ENCODE data around the gene ITPR1.

ITPR1 gene

DNA sequence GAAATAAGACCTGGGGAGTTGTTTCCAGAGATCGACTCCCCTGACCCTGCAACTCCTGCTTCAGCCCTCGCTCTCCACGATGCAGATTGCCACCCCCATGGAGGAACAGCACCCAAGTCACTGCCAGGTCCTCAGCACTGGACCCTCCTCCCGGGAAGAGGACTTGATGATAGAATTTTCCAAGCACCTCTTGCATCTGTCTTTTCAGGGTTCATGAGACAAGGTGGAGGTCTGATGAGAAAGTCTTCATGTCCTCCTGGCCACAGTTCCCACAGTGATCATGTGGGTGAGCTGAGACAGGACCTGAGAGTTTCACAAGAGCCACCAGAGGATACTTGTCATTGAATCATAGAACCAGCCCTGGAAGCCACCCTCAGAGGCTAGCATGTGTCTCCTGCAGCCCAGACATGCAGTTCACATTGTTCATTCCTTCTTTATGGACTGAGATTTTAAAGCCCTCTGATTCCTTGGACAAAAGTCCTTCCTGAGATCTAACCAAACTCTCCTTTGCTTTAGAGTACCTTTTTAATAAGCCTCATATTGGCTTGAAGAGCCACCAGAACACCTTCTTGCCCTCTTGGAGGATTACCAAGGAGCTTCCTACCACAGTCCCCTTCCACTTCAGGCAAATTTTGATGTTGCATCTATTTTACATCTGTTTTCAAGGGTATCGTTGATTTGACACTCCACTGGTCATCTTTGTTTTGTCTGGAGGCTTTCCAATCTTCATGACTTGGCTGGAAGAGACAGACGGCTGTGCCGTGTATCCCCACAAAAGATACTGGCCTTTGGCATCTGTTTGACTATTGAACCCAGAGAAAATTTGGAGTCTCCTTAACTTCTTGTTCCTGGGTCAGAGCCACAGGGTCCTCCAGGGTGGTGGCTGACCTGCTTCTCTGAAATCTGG, 261.3 kb downstream of the ITPR1 start:
- in situ Hi-C loops (cut with MboI; ENCODE audit: low pct_unique_long_range_greater_than_20kb, low sequenced_read_pairs, unreplicated experiment): no loop called here
- DNase-seq (ENCODE audit: low spot score): peak; percentile 81
- TF ChIP-seq, protein P1, sequence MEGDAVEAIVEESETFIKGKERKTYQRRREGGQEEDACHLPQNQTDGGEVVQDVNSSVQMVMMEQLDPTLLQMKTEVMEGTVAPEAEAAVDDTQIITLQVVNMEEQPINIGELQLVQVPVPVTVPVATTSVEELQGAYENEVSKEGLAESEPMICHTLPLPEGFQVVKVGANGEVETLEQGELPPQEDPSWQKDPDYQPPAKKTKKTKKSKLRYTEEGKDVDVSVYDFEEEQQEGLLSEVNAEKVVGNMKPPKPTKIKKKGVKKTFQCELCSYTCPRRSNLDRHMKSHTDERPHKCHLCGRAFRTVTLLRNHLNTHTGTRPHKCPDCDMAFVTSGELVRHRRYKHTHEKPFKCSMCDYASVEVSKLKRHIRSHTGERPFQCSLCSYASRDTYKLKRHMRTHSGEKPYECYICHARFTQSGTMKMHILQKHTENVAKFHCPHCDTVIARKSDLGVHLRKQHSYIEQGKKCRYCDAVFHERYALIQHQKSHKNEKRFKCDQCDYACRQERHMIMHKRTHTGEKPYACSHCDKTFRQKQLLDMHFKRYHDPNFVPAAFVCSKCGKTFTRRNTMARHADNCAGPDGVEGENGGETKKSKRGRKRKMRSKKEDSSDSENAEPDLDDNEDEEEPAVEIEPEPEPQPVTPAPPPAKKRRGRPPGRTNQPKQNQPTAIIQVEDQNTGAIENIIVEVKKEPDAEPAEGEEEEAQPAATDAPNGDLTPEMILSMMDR (IDR thresholded peaks at IDR 0.05; ENCODE audit: extremely low read depth, insufficient read depth, missing control alignments): no peak

DNA sequence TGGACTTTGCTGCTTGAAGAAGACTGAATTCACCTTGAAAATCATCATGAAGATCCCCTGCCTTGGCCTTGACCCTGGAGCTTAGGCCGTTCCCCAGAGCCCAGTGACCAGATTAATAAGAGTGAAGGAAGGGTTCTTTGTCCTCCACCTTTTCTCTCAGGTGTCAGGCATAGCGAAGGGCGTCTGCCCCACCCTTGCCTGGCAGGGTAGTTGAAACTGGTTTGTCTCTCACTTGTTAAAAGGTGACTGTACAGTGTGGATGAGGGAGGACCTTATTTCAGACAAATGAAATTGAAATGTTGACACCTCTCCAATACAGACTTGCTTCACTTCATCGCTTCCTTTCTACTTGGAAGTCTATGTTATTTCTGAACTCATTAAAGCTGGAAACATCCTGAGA, 262.4 kb downstream of the ITPR1 start:
- TF ChIP-seq, protein P1 (IDR thresholded peaks at IDR 0.05; ENCODE audit: extremely low read depth, insufficient read depth, missing control alignments): no peak
- no peak for DNase-seq (ENCODE audit: low spot score)
- in situ Hi-C loops (cut with MboI; ENCODE audit: low pct_unique_long_range_greater_than_20kb, low sequenced_read_pairs, unreplicated experiment): no loop called here

DNA sequence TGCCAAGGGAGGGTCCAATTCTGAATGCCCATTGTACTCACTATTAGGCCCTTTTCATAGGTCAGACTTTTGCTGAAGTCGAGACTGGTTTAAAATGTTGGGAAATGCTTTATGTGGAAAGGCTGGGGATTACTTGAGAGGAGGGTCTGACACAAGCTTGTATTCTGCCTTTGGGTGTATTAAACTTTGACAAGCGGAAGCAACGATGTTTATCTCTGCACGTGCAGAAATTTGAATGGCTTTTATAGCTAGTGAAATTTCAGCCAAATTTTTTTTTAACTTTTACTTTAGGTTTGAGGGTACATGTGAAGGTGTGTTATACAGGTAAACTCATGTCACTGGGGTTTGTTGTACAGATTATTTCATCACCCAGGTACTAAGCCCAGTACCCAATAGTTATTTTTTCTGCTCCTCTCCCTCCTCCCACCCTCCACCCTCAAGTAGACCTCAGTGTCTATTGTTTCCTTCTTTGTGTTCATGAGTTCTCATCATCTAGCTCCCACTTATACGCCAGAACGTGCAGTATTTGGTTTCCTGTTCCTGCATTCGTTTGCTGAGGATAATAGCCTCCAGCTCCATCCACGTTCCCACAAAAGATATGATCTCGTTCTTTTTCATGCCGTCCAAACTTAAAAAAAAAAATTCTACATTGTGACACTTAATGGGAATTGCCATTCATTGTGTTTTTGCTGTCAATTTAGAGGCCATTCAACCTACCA, 263.1 kb downstream of the ITPR1 start:
- TF ChIP-seq, protein P1 (IDR thresholded peaks at IDR 0.05; ENCODE audit: extremely low read depth, insufficient read depth, missing control alignments): no peak
- in situ Hi-C loops (cut with MboI; ENCODE audit: low pct_unique_long_range_greater_than_20kb, low sequenced_read_pairs, unreplicated experiment): no loop called here
- no peak for DNase-seq (ENCODE audit: low spot score)

DNA sequence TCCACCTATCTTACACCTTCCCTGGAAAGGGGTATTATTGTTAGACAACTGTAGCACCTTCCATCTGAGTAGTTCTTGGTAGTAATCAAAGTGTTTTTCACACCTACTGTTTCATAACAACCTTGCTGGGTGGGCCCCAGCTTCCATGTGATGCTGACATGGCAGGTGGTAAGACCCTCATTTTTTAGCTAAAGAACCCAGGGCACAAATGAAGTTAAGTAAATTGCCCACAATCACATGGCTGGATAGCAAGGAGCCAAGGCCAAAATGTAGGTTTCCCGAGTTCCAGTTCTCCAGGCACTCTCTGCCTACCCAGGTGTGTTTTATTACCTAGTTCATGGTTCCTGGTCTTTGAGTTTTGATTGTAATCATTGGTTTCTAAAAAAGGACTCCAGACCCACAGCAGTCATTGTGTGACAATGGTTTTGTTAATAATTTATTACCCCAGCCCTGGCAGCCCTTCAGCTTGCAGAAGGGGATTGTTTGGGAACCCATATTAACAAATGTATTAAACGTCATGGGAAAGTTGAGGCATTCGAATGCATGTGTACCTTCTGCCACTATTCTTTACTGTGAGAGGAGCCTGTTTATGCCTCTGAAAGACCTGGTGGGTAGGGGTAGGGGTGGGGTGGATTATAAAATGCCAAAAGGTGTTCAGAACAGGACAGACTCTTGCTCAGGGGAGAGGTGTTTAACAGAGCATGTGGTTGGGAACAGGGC, 263.9 kb downstream of the ITPR1 start:
- peak; percentile 25 for DNase-seq (ENCODE audit: low spot score)
- TF ChIP-seq, protein P1 (IDR thresholded peaks at IDR 0.05; ENCODE audit: extremely low read depth, insufficient read depth, missing control alignments): no peak
- in situ Hi-C loops (cut with MboI; ENCODE audit: low pct_unique_long_range_greater_than_20kb, low sequenced_read_pairs, unreplicated experiment): no loop called here

DNA sequence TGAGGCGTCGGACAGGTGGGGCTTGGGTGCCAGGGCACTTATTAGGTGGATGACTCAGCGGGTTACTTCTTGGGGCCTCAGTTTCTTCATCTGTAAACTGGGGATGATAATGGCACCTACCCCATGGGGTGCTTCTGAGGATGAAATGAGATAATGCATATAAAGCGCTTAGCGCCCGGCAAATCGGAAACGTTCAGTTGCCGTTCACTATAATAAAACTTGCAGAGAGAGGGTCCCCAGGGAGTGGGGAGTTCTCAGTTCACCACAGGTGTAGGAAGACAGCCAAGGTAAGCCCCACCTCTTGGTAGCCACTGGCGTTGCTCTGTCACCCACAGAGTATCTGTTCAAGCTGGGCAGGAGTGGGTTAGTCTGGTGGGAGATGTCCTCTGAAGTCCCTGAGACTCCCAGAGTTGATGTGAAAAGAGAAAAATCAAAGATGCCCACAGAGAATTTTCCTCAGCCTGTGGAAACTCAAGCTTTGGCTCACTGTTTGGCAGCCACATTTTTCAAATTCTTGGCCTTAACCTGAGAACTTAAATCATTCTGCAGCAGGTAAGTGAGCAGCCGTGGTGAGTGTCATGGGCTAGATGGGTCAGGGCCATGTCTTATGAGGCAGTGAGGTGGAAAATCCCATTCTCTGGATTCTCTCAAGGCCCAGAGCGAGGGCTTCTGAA, 264.6 kb downstream of the ITPR1 start:
- no peak for DNase-seq (ENCODE audit: low spot score)
- TF ChIP-seq, protein P1 (IDR thresholded peaks at IDR 0.05; ENCODE audit: extremely low read depth, insufficient read depth, missing control alignments): no peak
- in situ Hi-C loops (cut with MboI; ENCODE audit: low pct_unique_long_range_greater_than_20kb, low sequenced_read_pairs, unreplicated experiment): no loop called here
